H1 (cell line): Measurements from ENCODE around the gene TSC22D1. TPM values are rescaled to one million over a fixed set of nuclear protein-coding genes. Genes with fewer than 3 reads are reported as not detected.

Experiments used
- CTCF ChIA-PET: fragments of 300-600 bp; sonication (Branson Sonifier 250); formaldehyde crosslinking; loops from one replicate; lab custom pipeline; 2021; ENCODE audit not compliant: partially characterized antibody; lab: Charles Lee
- POLR2A ChIA-PET: fragments of 300-600 bp; sonication (Branson Sonifier 250); formaldehyde crosslinking; loops from one replicate; lab custom pipeline; 2021; ENCODE audit warnings: inconsistent platforms; ENCODE audit not compliant: partially characterized antibody; lab: Charles Lee
- DNase-seq, 2 experiments: peaks; one replicate each; pipeline versions ENCODE4 v3.0.0 to v3.0.0-alpha.2; 2010 to 2022; ENCODE audit warnings: low spot score in 2 of 2, low read depth in 1 of 2, mixed read lengths in 1 of 2
- FAIRE-seq: peaks from 2 replicates; lab custom pipeline; 2011; peaks lifted over from hg19 to GRCh38; lab: Jason Lieb, UNC
- H2AFZ ChIP-seq: 2 replicates; pipeline ENCODE4 v1.8.1; 2012; ENCODE audit warnings: low read length, inconsistent platforms
- H2AK5ac ChIP-seq: 2 replicates; pipeline ENCODE4 v1.6.1; 2013; ENCODE audit warnings: low read depth, low read length
- H2BK120ac ChIP-seq: replicated peaks from 2 replicates; pipeline ENCODE3; 2013; ENCODE audit warnings: low read depth, low read length, inconsistent platforms
- H2BK12ac ChIP-seq: 2 replicates; pipeline ENCODE4 v1.6.1; 2013; ENCODE audit warnings: low read depth, low read length
- H2BK15ac ChIP-seq: 2 replicates; pipeline ENCODE4 v1.6.1; 2013; ENCODE audit warnings: low read length
- H2BK20ac ChIP-seq: 2 replicates; pipeline ENCODE4 v1.6.1; 2013; ENCODE audit warnings: low read length
- H2BK5ac ChIP-seq: 2 replicates; pipeline ENCODE4 v1.6.1; 2013; ENCODE audit warnings: low read depth, low read length
- H3K14ac ChIP-seq: 2 replicates; pipeline ENCODE4 v1.6.1; 2013; ENCODE audit warnings: inconsistent platforms; ENCODE audit not compliant: insufficient read length
- H3K18ac ChIP-seq: 2 replicates; pipeline ENCODE4 v1.6.1; 2013; ENCODE audit warnings: low read length; ENCODE audit errors: extremely low read depth
- H3K23ac ChIP-seq: 2 replicates; pipeline ENCODE4 v1.6.1; 2013; ENCODE audit warnings: inconsistent platforms; ENCODE audit not compliant: insufficient read length
- H3K23me2 ChIP-seq: 2 replicates; pipeline ENCODE4 v1.6.1; 2013; ENCODE audit warnings: low read depth, low read length
- H3K27ac ChIP-seq: 2 replicates; pipeline ENCODE4 v1.6.1; 2011; ENCODE audit warnings: low read depth, low read length, inconsistent platforms
- H3K27me3 ChIP-seq, 4 experiments: replicated peaks in 1 of 4; 1 replicate in 1 of 4; 2 replicates in 3 of 4; pipeline versions ENCODE4 v1.6.1 to v1.8.1; 2011 to 2013; ENCODE audit warnings: low read length in 3 of 4, mild to moderate bottlenecking in 3 of 4, inconsistent platforms in 2 of 4, mixed read lengths in 2 of 4, moderate library complexity in 1 of 4; ENCODE audit not compliant: control insufficient read depth in 3 of 4, insufficient read depth in 3 of 4; ENCODE audit errors: extremely low read depth in 1 of 4
- H3K36me3 ChIP-seq, 4 experiments: 2 replicates each; pipeline versions ENCODE4 v1.6.1 to v1.8.1; 2011 to 2013; ENCODE audit warnings: mild to moderate bottlenecking in 4 of 4, low read length in 3 of 4, moderate library complexity in 2 of 4, control low read depth in 1 of 4, inconsistent platforms in 1 of 4; ENCODE audit not compliant: insufficient read depth in 4 of 4, control insufficient read depth in 2 of 4
- H3K4ac ChIP-seq: replicated peaks from 2 replicates; pipeline ENCODE3; 2013; ENCODE audit warnings: low read length, low read depth, mixed read lengths, inconsistent platforms; ENCODE audit not compliant: insufficient read length
- H3K4me1 ChIP-seq, 4 experiments: replicated peaks in 1 of 4; 1 replicate in 1 of 4; 2 replicates in 3 of 4; pipeline versions ENCODE4 v1.6.1 to v1.8.1; 2011 to 2013; ENCODE audit warnings: low read length in 3 of 4, inconsistent platforms in 2 of 4, mixed read lengths in 1 of 4; ENCODE audit not compliant: insufficient read depth in 4 of 4, control insufficient read depth in 3 of 4
- H3K4me2 ChIP-seq, 2 experiments: 2 replicates each; pipeline versions ENCODE4 v1.6.1 to v1.8.1; 2011 to 2013; ENCODE audit warnings: low read depth in 2 of 2, low read length in 2 of 2, control low read depth in 1 of 2, inconsistent platforms in 1 of 2, mild to moderate bottlenecking in 1 of 2; ENCODE audit not compliant: insufficient read depth in 1 of 2
- H3K4me3 ChIP-seq, 4 experiments: fragments of 200-600, 300-600 bp in 1 of 4; sonication (generic), shearing (Covaris generic), sonication (Bioruptor Twin) in 1 of 4; 2 replicates each; pipeline versions ENCODE4 v1.5.1 to v1.8.1; 2011 to 2016; ENCODE audit warnings: low read length in 4 of 4, low read depth in 3 of 4, control low read depth in 2 of 4, inconsistent platforms in 2 of 4, mild to moderate bottlenecking in 2 of 4, mixed read lengths in 1 of 4, moderate library complexity in 1 of 4; ENCODE audit not compliant: insufficient read depth in 2 of 4; ENCODE audit errors: extremely low read depth in 1 of 4
- H3K56ac ChIP-seq: replicated peaks from 2 replicates; pipeline ENCODE3; 2013; ENCODE audit warnings: low read depth, mild to moderate bottlenecking, mixed read lengths, low read length, inconsistent platforms; ENCODE audit not compliant: insufficient read length
- H3K79me1 ChIP-seq: 2 replicates; pipeline ENCODE4 v1.6.1; 2013; ENCODE audit warnings: low read depth, low read length, control low read depth
- H3K79me2 ChIP-seq, 2 experiments: 2 replicates each; pipeline versions ENCODE4 v1.6.1 to v1.8.1; 2012 to 2013; ENCODE audit warnings: low read length in 2 of 2, mild to moderate bottlenecking in 2 of 2, inconsistent platforms in 1 of 2; ENCODE audit not compliant: insufficient read depth in 2 of 2, control insufficient read depth in 1 of 2
- H3K9ac ChIP-seq, 4 experiments: replicated peaks in 1 of 4; 1 replicate in 1 of 4; 2 replicates in 3 of 4; pipeline versions ENCODE4 v1.6.1 to v1.8.1; 2011 to 2013; ENCODE audit warnings: low read depth in 3 of 4, low read length in 3 of 4, control low read depth in 2 of 4, mild to moderate bottlenecking in 2 of 4, moderate library complexity in 2 of 4, inconsistent platforms in 1 of 4; ENCODE audit errors: extremely low read depth in 1 of 4
- H3K9me3 ChIP-seq, 2 experiments: 2 replicates each; pipeline versions ENCODE4 v1.6.1 to v1.8.1; 2012 to 2013; ENCODE audit warnings: mild to moderate bottlenecking in 2 of 2, moderate library complexity in 2 of 2, control low read depth in 1 of 2, inconsistent platforms in 1 of 2, low read depth in 1 of 2, low read length in 1 of 2, mixed read lengths in 1 of 2; ENCODE audit not compliant: insufficient read depth in 2 of 2
- H4K20me1 ChIP-seq, 2 experiments: replicated peaks in 1 of 2; 2 replicates each; pipeline versions ENCODE3 to v1.8.1; 2011 to 2013; ENCODE audit warnings: inconsistent platforms in 2 of 2, low read length in 2 of 2, mild to moderate bottlenecking in 1 of 2; ENCODE audit not compliant: insufficient read depth in 2 of 2, control insufficient read depth in 1 of 2
- H4K5ac ChIP-seq: 2 replicates; pipeline ENCODE4 v1.6.1; 2013; ENCODE audit warnings: low read length, low read depth, mixed read lengths, inconsistent platforms; ENCODE audit not compliant: insufficient read length
- H4K8ac ChIP-seq: 2 replicates; pipeline ENCODE4 v1.8.0; 2013; ENCODE audit warnings: mild to moderate bottlenecking, moderate library complexity, low read length, inconsistent platforms; ENCODE audit not compliant: insufficient read depth; ENCODE audit errors: extremely low read depth
- H4K91ac ChIP-seq: replicated peaks from 2 replicates; pipeline ENCODE3; 2013; ENCODE audit warnings: low read length, mixed read lengths, inconsistent platforms; ENCODE audit not compliant: insufficient read length
- BRCA1 ChIP-seq: IDR thresholded peaks from 2 replicates; pipeline ENCODE4 v1.6.1; 2012; ENCODE audit warnings: low read depth, low read length, improper control_type of control experiment
- CEBPB ChIP-seq: IDR thresholded peaks from 2 replicates; pipeline ENCODE4 v1.6.1; 2012; ENCODE audit warnings: low read depth, low read length
- CHD1 ChIP-seq: IDR thresholded peaks from 2 replicates; pipeline ENCODE4 v1.6.1; 2012; ENCODE audit warnings: low read depth, low read length, improper control_type of control experiment
- JUN ChIP-seq: IDR thresholded peaks from 2 replicates; pipeline ENCODE4 v1.6.1; 2011; ENCODE audit warnings: low read depth, mild to moderate bottlenecking, improper control_type of control experiment, low read length
- KDM5A ChIP-seq: fragments of 200-600 bp; IDR thresholded peaks from 2 replicates; pipeline ENCODE4 v1.7.1; 2012; ENCODE audit warnings: mild to moderate bottlenecking, low read length, inconsistent platforms, mixed read lengths
- NANOG ChIP-seq: IDR thresholded peaks from 2 replicates; pipeline ENCODE4 v1.6.1; 2011; ENCODE audit warnings: low read length, low read depth, mild to moderate bottlenecking, inconsistent platforms; ENCODE audit not compliant: insufficient read depth, poor library complexity, severe bottlenecking
- RNF2 ChIP-seq: fragments of 200-900, 300-1000 bp; sonication (generic); IDR thresholded peaks from 2 replicates; pipeline ENCODE4 v1.7.1; 2016; ENCODE audit warnings: borderline replicate concordance, low read depth, mild to moderate bottlenecking, antibody characterized with exemption, low read length; ENCODE audit not compliant: poor library complexity, severe bottlenecking; ENCODE audit errors: missing control alignments
- SIRT6 ChIP-seq: IDR thresholded peaks from one replicate; pipeline ENCODE4 v1.7.1; 2012; ENCODE audit warnings: low read length, inconsistent platforms
- SP2 ChIP-seq: IDR thresholded peaks from 2 replicates; pipeline ENCODE4 v1.6.1; 2012; ENCODE audit warnings: mild to moderate bottlenecking, low read length, inconsistent platforms
- TAF1 ChIP-seq: IDR thresholded peaks from 2 replicates; pipeline ENCODE4 v1.6.1; 2011; ENCODE audit warnings: mild to moderate bottlenecking, low read depth, low read length
- TCF12 ChIP-seq: IDR thresholded peaks from 2 replicates; pipeline ENCODE4 v1.6.1; 2011; ENCODE audit warnings: low read depth, mild to moderate bottlenecking, low read length
- TEAD4 ChIP-seq: IDR thresholded peaks from 2 replicates; pipeline ENCODE4 v1.6.1; 2012; ENCODE audit warnings: low read depth, low read length, inconsistent platforms, mixed read lengths
- WGBS, 2 experiments: shearing (Covaris generic) in 1 of 2; methylation state at CpG; one replicate each; pipeline versions ENCODE4 v1.1.6 to v1.1.7; 2013 to 2015; ENCODE audit warnings: low lambda C conversion rate in 2 of 2, mixed read lengths in 2 of 2, inconsistent platforms in 1 of 2, low coverage in 1 of 2, missing lambda C conversion rate in 1 of 2; ENCODE audit not compliant: insufficient replicate concordance in 2 of 2, insufficient coverage in 1 of 2, insufficient read length in 1 of 2; ENCODE audit errors: extremely low coverage in 1 of 2, missing lambda C conversion rate in 1 of 2; 5-methylcytosine and 5-hydroxymethylcytosine counted together
- polyA plus RNA-seq, 7 experiments: library from polyadenylated mRNA; depleted of rRNA in 3 of 7; stranded (reverse) in 5 of 7; unstranded in 2 of 7; fragments of >200 nt in 5 of 7; fragments of 200-250 nt in 2 of 7; gene quantifications; 1 replicate in 5 of 7; 2 replicates in 1 of 7; 4 replicates in 1 of 7; pipeline versions ENCODE4 v1.2.1 to v1.2.3, GENCODE V29; 2011 to 2013; ENCODE audit warnings: missing spikeins in 2 of 7, mixed read lengths in 2 of 7
- total RNA-seq: library from RNA; stranded (reverse); fragmentation: NEBNext Ultra II Directional; extraction: Animal tissue kit (Norgen Biotek cat#: 25700); gene quantifications from 2 replicates; pipeline ENCODE4 v1.2.1, GENCODE V29; 2021

Gene TSC22D1
- total and polyA plus RNA-seq, 2 of the 8 experiments (the other 6 are each of a cell fraction or from before 2014, with no cell fraction given), result 52.6 to 80.9 TPM

DNA sequence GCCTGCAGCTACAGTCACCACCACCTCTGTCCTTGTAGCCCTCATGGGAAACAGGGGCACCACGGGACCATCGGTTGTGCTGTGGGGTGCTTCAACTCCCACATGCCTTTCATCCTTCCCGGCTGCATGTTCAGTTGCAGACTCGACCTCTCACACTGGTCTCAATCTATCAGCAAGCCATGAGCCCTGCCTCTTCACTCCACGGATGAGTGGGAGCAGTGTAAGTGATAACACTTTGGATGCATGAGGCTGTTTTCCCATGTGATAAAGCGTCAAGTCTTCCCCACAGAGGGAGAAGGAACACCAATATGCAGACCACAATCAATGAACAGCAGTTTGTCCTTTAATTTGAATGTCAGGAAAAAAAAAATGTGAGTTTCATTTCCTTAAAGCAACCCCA, 190.3 kb downstream of the TSC22D1 start:
- WGBS, 2 experiments, result 82% methylated on average over 6 of the region's 6 CpGs; no CpG with 5 or more reads in 1 of the 2 experiments
- FAIRE-seq, result no peak
- Histone ChIP-seq H4K91ac (no peak overlapping the region), H3K79me1 (no peaks in the 10 kb centered on the region), H3K4me3 (no peak overlapping the region), H2BK120ac (no peak overlapping the region), H3K23me2 (no peaks in the 10 kb centered on the region; the same call in 1 of the 2 replicates), H3K27me3 (no peaks in the 10 kb centered on the region), H4K8ac (no peak overlapping the region; the same call in 1 of the 2 replicates), H3K4me1 (peaks cover 0 to 5% (median 0%) of the 10 kb centered on the region in 4 experiments; a peak in 2 of 7 replicates), H4K20me1 (no peaks in the 10 kb centered on the region), H3K18ac (no peak overlapping the region), H2AK5ac (no peak overlapping the region), H3K56ac (no peak overlapping the region), H3K36me3 (no peaks in the 10 kb centered on the region), H2BK15ac (no peak overlapping the region), H3K4ac (no peak overlapping the region), H3K23ac (no peak overlapping the region), H2BK12ac (no peak overlapping the region), H4K5ac (no peak overlapping the region), H2AFZ (no peak overlapping the region), H2BK5ac (no peak overlapping the region), H3K9ac (no peak overlapping the region), H3K27ac (no peak overlapping the region), H3K79me2 (no peaks in the 10 kb centered on the region), H3K14ac (no peak overlapping the region), H3K9me3 (no peaks in the 10 kb centered on the region), H3K4me2 (no peak overlapping the region), H2BK20ac (no peak overlapping the region)
- POLR2A ChIA-PET, result interaction anchor here (2.0 to 2.4 kb wide), 2 partner anchors 12 to 50 kb away, joined by 5 to 7 read pairs; partner anchors contain the start of gene SERP2
- CTCF ChIA-PET, result interaction anchor here (0.6 kb wide), 2 partner anchors 43 to 453 kb away, joined by 3 to 4 read pairs; no protein-coding TSS in a partner anchor
- TF ChIP-seq TAF1 (no peak), CEBPB (no peak), RNF2 (no peak), JUN (no peak), CHD1 (no peak), SIRT6 (no peak), TCF12 (no peak), SP2 (no peak), NANOG (no peak), KDM5A (no peak), BRCA1 (no peak), TEAD4 (no peak)
- no peak for DNase-seq
